H1 (cell line): ENCODE results near the gene PLK1. TPM values are rescaled to one million over a fixed set of nuclear protein-coding genes. Genes with fewer than 3 reads are reported as not detected.

Experiments
- CTCF ChIA-PET: fragments of 300-600 bp; sonication (Branson Sonifier 250); formaldehyde crosslinking; loops from one replicate; lab custom pipeline; 2021; ENCODE audit not compliant: partially characterized antibody; lab: Charles Lee
- POLR2A ChIA-PET: fragments of 300-600 bp; sonication (Branson Sonifier 250); formaldehyde crosslinking; loops from one replicate; lab custom pipeline; 2021; ENCODE audit warnings: inconsistent platforms; ENCODE audit not compliant: partially characterized antibody; lab: Charles Lee
- DNase-seq, 2 experiments: peaks; one replicate each; pipeline versions ENCODE4 v3.0.0 to v3.0.0-alpha.2; 2010 to 2022; ENCODE audit warnings: low spot score in 2 of 2, low read depth in 1 of 2, mixed read lengths in 1 of 2
- FAIRE-seq: peaks from 2 replicates; lab custom pipeline; 2011; peaks lifted over from hg19 to GRCh38; lab: Jason Lieb, UNC
- H2AFZ ChIP-seq: 2 replicates; pipeline ENCODE4 v1.8.1; 2012; ENCODE audit warnings: low read length, inconsistent platforms
- H2AK5ac ChIP-seq: 2 replicates; pipeline ENCODE4 v1.6.1; 2013; ENCODE audit warnings: low read depth, low read length
- H2BK120ac ChIP-seq: replicated peaks from 2 replicates; pipeline ENCODE3; 2013; ENCODE audit warnings: low read depth, low read length, inconsistent platforms
- H2BK12ac ChIP-seq: 2 replicates; pipeline ENCODE4 v1.6.1; 2013; ENCODE audit warnings: low read depth, low read length
- H2BK15ac ChIP-seq: 2 replicates; pipeline ENCODE4 v1.6.1; 2013; ENCODE audit warnings: low read length
- H2BK20ac ChIP-seq: 2 replicates; pipeline ENCODE4 v1.6.1; 2013; ENCODE audit warnings: low read length
- H2BK5ac ChIP-seq: 2 replicates; pipeline ENCODE4 v1.6.1; 2013; ENCODE audit warnings: low read depth, low read length
- H3K14ac ChIP-seq: 2 replicates; pipeline ENCODE4 v1.6.1; 2013; ENCODE audit warnings: inconsistent platforms; ENCODE audit not compliant: insufficient read length
- H3K18ac ChIP-seq: 2 replicates; pipeline ENCODE4 v1.6.1; 2013; ENCODE audit warnings: low read length; ENCODE audit errors: extremely low read depth
- H3K23ac ChIP-seq: 2 replicates; pipeline ENCODE4 v1.6.1; 2013; ENCODE audit warnings: inconsistent platforms; ENCODE audit not compliant: insufficient read length
- H3K23me2 ChIP-seq: 2 replicates; pipeline ENCODE4 v1.6.1; 2013; ENCODE audit warnings: low read depth, low read length
- H3K27ac ChIP-seq: 2 replicates; pipeline ENCODE4 v1.6.1; 2011; ENCODE audit warnings: low read depth, low read length, inconsistent platforms
- H3K27me3 ChIP-seq, 4 experiments: replicated peaks in 1 of 4; 1 replicate in 1 of 4; 2 replicates in 3 of 4; pipeline versions ENCODE4 v1.6.1 to v1.8.1; 2011 to 2013; ENCODE audit warnings: low read length in 3 of 4, mild to moderate bottlenecking in 3 of 4, inconsistent platforms in 2 of 4, mixed read lengths in 2 of 4, moderate library complexity in 1 of 4; ENCODE audit not compliant: control insufficient read depth in 3 of 4, insufficient read depth in 3 of 4; ENCODE audit errors: extremely low read depth in 1 of 4
- H3K36me3 ChIP-seq, 4 experiments: 2 replicates each; pipeline versions ENCODE4 v1.6.1 to v1.8.1; 2011 to 2013; ENCODE audit warnings: mild to moderate bottlenecking in 4 of 4, low read length in 3 of 4, moderate library complexity in 2 of 4, control low read depth in 1 of 4, inconsistent platforms in 1 of 4; ENCODE audit not compliant: insufficient read depth in 4 of 4, control insufficient read depth in 2 of 4
- H3K4ac ChIP-seq: replicated peaks from 2 replicates; pipeline ENCODE3; 2013; ENCODE audit warnings: low read length, low read depth, mixed read lengths, inconsistent platforms; ENCODE audit not compliant: insufficient read length
- H3K4me1 ChIP-seq, 4 experiments: replicated peaks in 1 of 4; 1 replicate in 1 of 4; 2 replicates in 3 of 4; pipeline versions ENCODE4 v1.6.1 to v1.8.1; 2011 to 2013; ENCODE audit warnings: low read length in 3 of 4, inconsistent platforms in 2 of 4, mixed read lengths in 1 of 4; ENCODE audit not compliant: insufficient read depth in 4 of 4, control insufficient read depth in 3 of 4
- H3K4me2 ChIP-seq, 2 experiments: 2 replicates each; pipeline versions ENCODE4 v1.6.1 to v1.8.1; 2011 to 2013; ENCODE audit warnings: low read depth in 2 of 2, low read length in 2 of 2, control low read depth in 1 of 2, inconsistent platforms in 1 of 2, mild to moderate bottlenecking in 1 of 2; ENCODE audit not compliant: insufficient read depth in 1 of 2
- H3K4me3 ChIP-seq, 4 experiments: fragments of 200-600, 300-600 bp in 1 of 4; sonication (generic), shearing (Covaris generic), sonication (Bioruptor Twin) in 1 of 4; 2 replicates each; pipeline versions ENCODE4 v1.5.1 to v1.8.1; 2011 to 2016; ENCODE audit warnings: low read length in 4 of 4, low read depth in 3 of 4, control low read depth in 2 of 4, inconsistent platforms in 2 of 4, mild to moderate bottlenecking in 2 of 4, mixed read lengths in 1 of 4, moderate library complexity in 1 of 4; ENCODE audit not compliant: insufficient read depth in 2 of 4; ENCODE audit errors: extremely low read depth in 1 of 4
- H3K56ac ChIP-seq: replicated peaks from 2 replicates; pipeline ENCODE3; 2013; ENCODE audit warnings: low read depth, mild to moderate bottlenecking, mixed read lengths, low read length, inconsistent platforms; ENCODE audit not compliant: insufficient read length
- H3K79me1 ChIP-seq: 2 replicates; pipeline ENCODE4 v1.6.1; 2013; ENCODE audit warnings: low read depth, low read length, control low read depth
- H3K79me2 ChIP-seq, 2 experiments: 2 replicates each; pipeline versions ENCODE4 v1.6.1 to v1.8.1; 2012 to 2013; ENCODE audit warnings: low read length in 2 of 2, mild to moderate bottlenecking in 2 of 2, inconsistent platforms in 1 of 2; ENCODE audit not compliant: insufficient read depth in 2 of 2, control insufficient read depth in 1 of 2
- H3K9ac ChIP-seq, 4 experiments: replicated peaks in 1 of 4; 1 replicate in 1 of 4; 2 replicates in 3 of 4; pipeline versions ENCODE4 v1.6.1 to v1.8.1; 2011 to 2013; ENCODE audit warnings: low read depth in 3 of 4, low read length in 3 of 4, control low read depth in 2 of 4, mild to moderate bottlenecking in 2 of 4, moderate library complexity in 2 of 4, inconsistent platforms in 1 of 4; ENCODE audit errors: extremely low read depth in 1 of 4
- H3K9me3 ChIP-seq, 2 experiments: 2 replicates each; pipeline versions ENCODE4 v1.6.1 to v1.8.1; 2012 to 2013; ENCODE audit warnings: mild to moderate bottlenecking in 2 of 2, moderate library complexity in 2 of 2, control low read depth in 1 of 2, inconsistent platforms in 1 of 2, low read depth in 1 of 2, low read length in 1 of 2, mixed read lengths in 1 of 2; ENCODE audit not compliant: insufficient read depth in 2 of 2
- H4K20me1 ChIP-seq, 2 experiments: replicated peaks in 1 of 2; 2 replicates each; pipeline versions ENCODE3 to v1.8.1; 2011 to 2013; ENCODE audit warnings: inconsistent platforms in 2 of 2, low read length in 2 of 2, mild to moderate bottlenecking in 1 of 2; ENCODE audit not compliant: insufficient read depth in 2 of 2, control insufficient read depth in 1 of 2
- H4K5ac ChIP-seq: 2 replicates; pipeline ENCODE4 v1.6.1; 2013; ENCODE audit warnings: low read length, low read depth, mixed read lengths, inconsistent platforms; ENCODE audit not compliant: insufficient read length
- H4K8ac ChIP-seq: 2 replicates; pipeline ENCODE4 v1.8.0; 2013; ENCODE audit warnings: mild to moderate bottlenecking, moderate library complexity, low read length, inconsistent platforms; ENCODE audit not compliant: insufficient read depth; ENCODE audit errors: extremely low read depth
- H4K91ac ChIP-seq: replicated peaks from 2 replicates; pipeline ENCODE3; 2013; ENCODE audit warnings: low read length, mixed read lengths, inconsistent platforms; ENCODE audit not compliant: insufficient read length
- CEBPB ChIP-seq: IDR thresholded peaks from 2 replicates; pipeline ENCODE4 v1.6.1; 2012; ENCODE audit warnings: low read depth, low read length
- EGR1 ChIP-seq: IDR thresholded peaks from 2 replicates; pipeline ENCODE4 v1.6.1; 2011; ENCODE audit warnings: low read depth, low read length, borderline replicate concordance
- MAFK ChIP-seq: IDR thresholded peaks from 2 replicates; pipeline ENCODE4 v1.6.1; 2012; ENCODE audit warnings: low read depth, mild to moderate bottlenecking, improper control_type of control experiment, low read length
- RAD21 ChIP-seq, 2 experiments: IDR thresholded peaks in 1 of 2; conservative IDR thresholded peaks in 1 of 2; 2 replicates each; pipeline ENCODE4 v1.6.1; 2011; ENCODE audit warnings: low read depth in 2 of 2, low read length in 2 of 2, improper control_type of control experiment in 1 of 2, inconsistent platforms in 1 of 2, mild to moderate bottlenecking in 1 of 2, moderate library complexity in 1 of 2
- SAP30 ChIP-seq: fragments of 300-600 bp; sonication (generic); IDR thresholded peaks from 2 replicates; pipeline ENCODE4 v1.7.1; 2012; ENCODE audit warnings: low read length, moderate library complexity, mild to moderate bottlenecking, inconsistent platforms; ENCODE audit not compliant: insufficient read depth, insufficient replicate concordance
- TEAD4 ChIP-seq: IDR thresholded peaks from 2 replicates; pipeline ENCODE4 v1.6.1; 2012; ENCODE audit warnings: low read depth, low read length, inconsistent platforms, mixed read lengths
- ZNF274 ChIP-seq: IDR thresholded peaks from 2 replicates; pipeline ENCODE4 v1.7.0; 2012; ENCODE audit warnings: low read length, borderline replicate concordance; ENCODE audit errors: extremely low read depth
- WGBS, 2 experiments: shearing (Covaris generic) in 1 of 2; methylation state at CpG; one replicate each; pipeline versions ENCODE4 v1.1.6 to v1.1.7; 2013 to 2015; ENCODE audit warnings: low lambda C conversion rate in 2 of 2, mixed read lengths in 2 of 2, inconsistent platforms in 1 of 2, low coverage in 1 of 2, missing lambda C conversion rate in 1 of 2; ENCODE audit not compliant: insufficient replicate concordance in 2 of 2, insufficient coverage in 1 of 2, insufficient read length in 1 of 2; ENCODE audit errors: extremely low coverage in 1 of 2, missing lambda C conversion rate in 1 of 2; 5-methylcytosine and 5-hydroxymethylcytosine counted together
- polyA plus RNA-seq, 7 experiments: library from polyadenylated mRNA; depleted of rRNA in 3 of 7; stranded (reverse) in 5 of 7; unstranded in 2 of 7; fragments of >200 nt in 5 of 7; fragments of 200-250 nt in 2 of 7; gene quantifications; 1 replicate in 5 of 7; 2 replicates in 1 of 7; 4 replicates in 1 of 7; pipeline versions ENCODE4 v1.2.1 to v1.2.3, GENCODE V29; 2011 to 2013; ENCODE audit warnings: missing spikeins in 2 of 7, mixed read lengths in 2 of 7
- total RNA-seq: library from RNA; stranded (reverse); fragmentation: NEBNext Ultra II Directional; extraction: Animal tissue kit (Norgen Biotek cat#: 25700); gene quantifications from 2 replicates; pipeline ENCODE4 v1.2.1, GENCODE V29; 2021
- TF ChIP-seq, protein P1 (sequence below): IDR thresholded peaks from 2 replicates; pipeline ENCODE4 v1.6.1; 2011; ENCODE audit warnings: low read length, improper control_type of control experiment

The PLK1 gene
- total and polyA plus RNA-seq, 2 of the 8 experiments (the other 6 are each of a cell fraction or from before 2014, with no cell fraction given): 127 to 139 TPM

DNA sequence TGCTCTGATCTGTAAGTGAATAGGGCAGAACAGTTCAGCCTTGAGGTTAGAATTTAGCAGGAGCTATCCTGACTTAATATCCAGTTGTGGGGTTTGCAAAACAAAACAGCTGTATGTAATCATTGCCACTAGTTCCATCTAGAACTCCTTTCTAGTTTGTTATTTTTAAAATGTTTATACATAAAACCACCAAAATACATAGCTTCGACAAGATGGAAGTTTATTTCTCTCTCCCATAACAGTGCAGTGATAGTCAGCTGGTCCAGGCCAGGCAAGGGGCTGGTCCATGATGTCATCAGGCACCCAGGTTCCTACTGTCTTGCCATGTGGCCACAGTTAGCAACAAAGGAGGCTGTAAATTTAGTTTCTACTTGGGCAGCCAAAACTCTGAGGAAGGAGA is 10.5 kb upstream of the PLK1 start:
- POLR2A ChIA-PET: interaction anchor here (3.2 to 4.5 kb wide), 2 partner anchors 9 to 10 kb away, joined by 9 to 23 read pairs; partner anchors contain the start of gene PLK1
- CTCF ChIA-PET: interaction anchor here (1.0 to 2.3 kb wide), 2 partner anchors 10 to 21 kb away, joined by 3 to 20 read pairs; partner anchors contain the start of gene PLK1
- peaks cover 12 to 62% (median 43%) of the 10 kb centered on the region in 4 experiments for H3K36me3 ChIP-seq

More for the DNA sequence above, 10.5 kb upstream of the PLK1 start:
- Histone ChIP-seq H3K4me2 (no peak overlapping the region), H3K4me3 (no peak overlapping the region), H2AFZ (no peak overlapping the region), H4K8ac (no peak overlapping the region), H2BK120ac (no peak overlapping the region), H3K9ac (no peak overlapping the region), H3K27me3 (no peaks in the 10 kb centered on the region), H3K4ac (no peak overlapping the region), H3K27ac (no peak overlapping the region), H2BK5ac (no peak overlapping the region), H4K91ac (no peak overlapping the region), H2AK5ac (no peak overlapping the region), H4K20me1 (peaks cover 2 to 3% of the 10 kb centered on the region in 2 experiments)
- FAIRE-seq: no peak
- TF ChIP-seq CEBPB (no peak), MAFK (no peak), EGR1 (no peak), RAD21 (IDR thresholded peaks at IDR 0.05 in 1 of 2, conservative IDR thresholded peaks at IDR 0.05 in 1 of 2; ENCODE audit: low read depth in 2 of 2, low read length in 2 of 2) (no peak), SAP30 (no peak), ZNF274 (no peak), TEAD4 (no peak)
- TF ChIP-seq, protein P1, sequence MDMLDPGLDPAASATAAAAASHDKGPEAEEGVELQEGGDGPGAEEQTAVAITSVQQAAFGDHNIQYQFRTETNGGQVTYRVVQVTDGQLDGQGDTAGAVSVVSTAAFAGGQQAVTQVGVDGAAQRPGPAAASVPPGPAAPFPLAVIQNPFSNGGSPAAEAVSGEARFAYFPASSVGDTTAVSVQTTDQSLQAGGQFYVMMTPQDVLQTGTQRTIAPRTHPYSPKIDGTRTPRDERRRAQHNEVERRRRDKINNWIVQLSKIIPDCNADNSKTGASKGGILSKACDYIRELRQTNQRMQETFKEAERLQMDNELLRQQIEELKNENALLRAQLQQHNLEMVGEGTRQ: no peak
- TF ChIP-seq, all 59 proteins: peak for 0
- H2BK20ac ChIP-seq: no peak overlapping the region
- DNase-seq: no peak
- H3K4me1 ChIP-seq: no peaks in the 10 kb centered on the region
- no peak overlapping the region for H2BK12ac ChIP-seq
- no peak overlapping the region for H3K23ac ChIP-seq
- H3K23me2 ChIP-seq: no peaks in the 10 kb centered on the region
- H3K56ac ChIP-seq: no peak overlapping the region
- H3K79me2 ChIP-seq: no peaks in the 10 kb centered on the region
- no peaks in the 10 kb centered on the region for H3K79me1 ChIP-seq
- no peak overlapping the region for H2BK15ac ChIP-seq
- H3K14ac ChIP-seq: no peak overlapping the region
- no peaks in the 10 kb centered on the region for H3K9me3 ChIP-seq
- no peak overlapping the region for H4K5ac ChIP-seq
- H3K18ac ChIP-seq: no peak overlapping the region
- 100% methylated on average over 1 of the region's 1 CpG; no CpG with 5 or more reads in 1 of the 2 experiments for WGBS, 2 experiments
